HG02870 (cell line): ENCODE measurements around the gene PPM1D.
"Not testable (repeated sequence)": the region's sequence is repeated elsewhere in the genome, so short reads cannot be mapped to it uniquely, and the experiment has no call there.

ENCODE experiments used
- ATAC-seq: cut with Tn5 transposase; IDR thresholded peaks from one replicate; pipeline ENCODE4 v1.9.1; 2021; ENCODE audit warnings: mild to moderate bottlenecking, moderate library complexity; ENCODE audit not compliant: unreplicated experiment

Gene PPM1D

DNA sequence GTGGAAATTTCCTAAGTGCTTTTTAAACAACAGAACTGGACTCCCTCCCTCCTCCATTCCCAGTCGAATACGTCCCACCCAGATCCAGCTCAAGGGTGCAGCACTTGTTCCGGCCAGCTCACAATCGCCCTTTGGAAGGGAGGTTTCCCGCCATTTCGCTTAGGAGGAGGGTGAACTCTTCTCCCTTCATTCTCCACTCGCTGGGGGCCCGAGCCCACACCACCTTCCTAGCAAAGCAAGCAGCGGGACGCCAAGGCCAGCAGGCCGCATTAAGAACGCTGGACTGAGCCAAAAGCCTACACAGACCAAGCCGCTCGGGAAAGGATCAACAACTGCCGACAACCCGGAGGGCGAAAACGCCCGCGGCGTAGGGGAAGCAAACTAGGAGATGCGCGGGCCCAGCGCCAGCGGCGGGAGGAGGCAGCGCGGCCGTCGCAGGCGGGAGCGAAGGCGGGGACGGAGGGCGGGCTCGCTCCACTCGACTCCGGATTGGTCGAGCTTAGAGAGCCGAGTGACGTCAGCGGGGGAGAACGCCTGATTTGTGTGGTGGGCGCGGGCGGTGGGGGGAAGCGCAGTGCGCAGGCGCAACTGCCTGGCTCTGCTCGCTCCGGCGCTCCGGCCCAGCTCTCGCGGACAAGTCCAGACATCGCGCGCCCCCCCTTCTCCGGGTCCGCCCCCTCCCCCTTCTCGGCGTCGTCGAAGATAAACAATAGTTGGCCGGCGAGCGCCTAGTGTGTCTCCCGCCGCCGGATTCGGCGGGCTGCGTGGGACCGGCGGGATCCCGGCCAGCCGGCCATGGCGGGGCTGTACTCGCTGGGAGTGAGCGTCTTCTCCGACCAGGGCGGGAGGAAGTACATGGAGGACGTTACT is at the start of gene PPM1D:
Gene PPM1D (plus strand): TSS at position 574 of the 870 bp plus-strand sequence. CDS start 222 bp downstream, at position 796.
- ATAC-seq = peak; percentile 91

DNA sequence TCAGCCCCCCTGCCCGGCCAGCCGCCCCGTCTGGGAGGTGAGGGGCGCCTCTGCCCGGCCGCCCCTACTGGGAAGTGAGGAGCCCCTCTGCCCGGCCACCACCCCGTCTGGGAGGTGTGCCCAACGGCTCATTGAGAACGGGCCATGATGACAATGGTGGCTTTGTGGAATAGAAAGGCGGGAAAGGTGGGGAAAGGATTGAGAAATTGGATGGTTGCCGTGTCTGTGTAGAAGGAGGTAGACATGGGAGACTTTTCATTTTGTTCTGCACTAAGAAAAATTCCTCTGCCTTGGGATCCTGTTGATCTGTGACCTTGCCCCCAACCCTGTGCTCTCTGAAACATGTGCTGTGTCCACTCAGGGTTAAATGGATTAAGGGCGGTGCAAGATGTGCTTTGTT is 47.7 kb upstream of the PPM1D start:
- ATAC-seq = not testable (repeated sequence)

DNA sequence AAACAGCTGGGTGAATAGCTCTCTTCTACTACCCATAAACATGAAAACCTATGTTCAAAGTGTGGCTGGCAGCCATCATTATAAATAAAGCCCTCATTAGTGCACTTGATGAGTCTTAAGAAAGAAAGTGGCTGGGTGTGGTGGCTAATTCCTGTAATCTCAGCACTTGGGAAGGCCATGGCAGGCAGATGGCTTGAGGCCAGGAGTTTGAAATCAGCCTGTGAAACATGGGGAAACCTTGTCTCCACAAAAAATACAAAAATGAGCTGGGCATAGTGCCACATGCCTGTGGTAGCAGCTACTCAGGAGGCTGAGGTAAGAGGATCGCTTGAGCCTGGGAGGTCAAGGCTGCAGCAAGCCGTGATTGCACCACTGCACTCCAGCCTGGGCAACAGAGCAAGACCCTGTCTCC is 45.6 kb upstream of the PPM1D start:
- ATAC-seq = no peak

DNA sequence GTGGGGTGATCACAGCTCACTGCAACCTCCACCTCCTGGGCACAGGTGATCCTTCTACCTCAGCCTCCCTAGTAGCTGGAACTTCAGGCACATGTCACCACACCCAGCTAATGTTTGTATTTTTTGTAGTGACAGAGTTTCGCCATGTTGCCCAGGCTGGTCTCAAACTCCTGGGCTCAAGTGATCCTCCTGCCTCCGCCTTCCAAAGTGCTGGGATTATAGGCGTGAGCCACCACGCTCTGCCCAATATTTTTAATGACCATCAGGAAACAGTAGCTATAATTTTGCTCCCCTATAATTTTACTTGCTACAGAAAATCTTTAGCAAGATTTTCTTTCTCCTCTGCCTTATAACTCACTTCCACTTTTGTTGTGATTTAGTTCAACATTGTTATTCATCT is 44.2 kb upstream of the PPM1D start:
- ATAC-seq = no peak

DNA sequence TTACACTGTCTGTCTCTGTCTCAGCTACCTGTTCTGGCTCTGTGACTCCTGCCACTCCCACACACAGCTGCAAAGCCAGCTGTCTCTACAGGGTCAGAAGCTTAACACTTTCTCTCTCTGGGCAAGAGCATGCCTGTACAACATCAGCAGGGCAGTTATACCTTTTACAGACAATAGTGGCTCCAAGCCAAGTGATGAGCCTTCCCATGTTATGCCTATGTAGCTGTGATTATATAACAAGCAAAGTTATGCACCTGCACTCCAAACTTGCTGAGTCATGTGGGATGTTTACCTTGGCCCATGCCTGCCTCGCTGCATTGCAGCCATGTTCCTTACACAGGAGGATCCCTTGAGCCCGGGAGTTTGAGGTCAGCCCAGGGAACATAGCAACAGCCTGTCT is 42.2 kb upstream of the PPM1D start:
- ATAC-seq = no peak

DNA sequence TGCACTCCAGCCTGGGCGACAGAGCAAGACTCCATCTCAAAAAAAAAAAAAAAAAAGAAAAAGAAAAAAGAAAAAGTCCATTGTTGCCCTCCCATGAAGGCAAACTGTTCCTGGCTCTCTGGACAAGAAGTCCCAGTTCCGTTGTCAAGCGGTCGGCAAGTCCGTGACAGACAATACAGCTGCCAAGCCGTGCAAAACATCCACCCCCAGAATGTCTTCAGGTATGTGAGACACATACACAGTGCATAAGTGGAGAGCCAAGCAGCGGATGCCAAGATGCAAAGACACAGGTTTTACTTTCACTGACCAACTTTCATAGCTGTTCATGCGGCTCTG is 40.4 kb upstream of the PPM1D start:
- ATAC-seq = no peak

DNA sequence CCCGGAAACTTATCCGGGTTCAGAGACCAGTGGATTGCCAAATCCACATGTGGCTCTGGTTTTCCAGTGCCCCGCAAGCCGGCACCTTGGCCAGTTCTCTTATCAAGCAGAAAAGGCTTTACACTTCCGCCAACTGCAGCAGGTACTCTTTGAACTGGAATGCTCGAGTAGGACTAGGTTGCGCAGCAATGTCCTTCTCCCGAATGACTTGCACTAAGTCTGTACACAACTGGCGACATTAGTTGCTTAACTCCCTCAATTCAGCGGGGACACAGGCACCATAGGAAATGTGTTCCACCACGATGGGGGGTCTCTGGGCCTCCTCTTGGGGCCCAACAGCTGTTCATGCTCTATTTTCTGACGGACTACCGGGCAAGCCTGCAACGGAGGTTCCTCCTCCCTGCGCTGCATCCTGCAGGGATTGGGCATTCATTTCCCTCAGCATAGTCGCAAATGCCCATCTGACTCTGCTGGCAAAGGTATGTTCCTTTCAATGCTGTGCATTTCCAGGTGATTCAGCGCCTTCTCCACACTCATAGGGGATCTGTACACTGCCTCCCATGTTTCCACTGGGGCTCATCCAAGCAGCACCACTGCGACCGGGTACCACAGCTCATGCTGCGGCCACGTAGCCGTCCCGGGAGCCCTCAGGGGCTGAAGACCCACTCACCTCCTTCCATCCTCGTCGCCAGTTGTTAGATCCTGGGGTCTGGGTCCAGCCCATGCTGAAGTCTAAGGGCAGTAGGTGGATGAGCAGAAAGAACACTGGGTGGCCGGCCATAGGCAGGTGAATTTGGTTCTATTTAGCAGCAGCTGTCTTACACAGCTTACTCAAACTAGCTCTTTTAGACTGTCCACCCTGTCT is 39.8 kb upstream of the PPM1D start:
- no peak for ATAC-seq

DNA sequence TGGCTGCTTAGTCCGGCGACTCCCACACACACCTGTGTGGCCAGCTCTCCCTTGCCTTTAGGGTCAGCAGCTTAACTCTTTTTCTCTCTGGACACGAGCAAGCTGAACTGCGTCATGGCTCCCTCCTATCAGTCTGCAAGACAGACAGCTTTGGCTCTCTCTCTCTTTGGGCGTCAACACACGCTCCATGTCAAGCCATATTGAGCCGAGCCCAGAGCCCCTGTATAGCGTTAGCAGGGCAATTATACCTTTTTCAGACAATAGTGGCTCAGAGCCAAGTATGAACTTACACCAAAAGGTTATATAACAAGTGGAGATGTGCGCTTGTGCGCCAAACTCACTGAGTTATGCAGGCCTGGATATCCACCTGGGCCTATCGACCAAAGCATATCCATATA is 39.1 kb upstream of the PPM1D start:
- no peak for ATAC-seq

DNA sequence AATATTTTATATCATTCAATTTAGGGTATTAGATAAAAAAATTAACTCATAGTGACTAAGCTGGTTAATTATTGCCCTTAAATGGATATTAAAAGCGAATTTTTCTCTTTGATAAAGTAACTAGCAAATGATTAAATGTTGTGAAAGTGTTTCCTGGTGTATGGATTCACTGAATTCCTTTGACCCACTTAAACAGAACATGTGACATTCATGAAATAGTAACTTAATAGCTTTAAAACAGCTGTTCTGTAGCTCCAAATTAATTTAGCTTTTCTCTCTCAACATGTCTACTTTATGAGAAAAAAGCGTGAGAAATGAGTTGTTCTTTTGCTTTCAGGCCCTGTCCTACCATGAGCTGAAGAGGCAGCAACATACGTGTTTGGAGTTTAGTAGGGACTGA is 37.6 kb upstream of the PPM1D start:
- no peak for ATAC-seq

DNA sequence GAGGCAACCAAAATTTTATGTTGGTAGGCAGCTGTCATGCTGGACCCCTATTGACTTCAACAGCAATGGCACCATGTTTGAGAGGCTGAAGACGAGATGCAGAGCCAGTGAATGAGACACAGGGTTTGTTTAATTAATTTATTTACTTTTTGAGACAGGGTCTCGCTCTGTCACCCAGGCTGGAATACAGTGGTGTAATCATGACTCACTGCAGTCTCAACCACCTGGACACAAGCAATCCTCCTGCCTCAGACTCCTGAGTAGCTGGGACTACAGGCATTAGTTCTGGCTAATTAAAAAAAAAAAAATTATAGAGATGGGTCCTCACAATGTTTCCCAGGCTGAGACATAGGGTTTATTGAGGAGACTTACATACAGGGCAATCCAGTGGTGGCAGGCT is 36.2 kb upstream of the PPM1D start:
- ATAC-seq = no peak

DNA sequence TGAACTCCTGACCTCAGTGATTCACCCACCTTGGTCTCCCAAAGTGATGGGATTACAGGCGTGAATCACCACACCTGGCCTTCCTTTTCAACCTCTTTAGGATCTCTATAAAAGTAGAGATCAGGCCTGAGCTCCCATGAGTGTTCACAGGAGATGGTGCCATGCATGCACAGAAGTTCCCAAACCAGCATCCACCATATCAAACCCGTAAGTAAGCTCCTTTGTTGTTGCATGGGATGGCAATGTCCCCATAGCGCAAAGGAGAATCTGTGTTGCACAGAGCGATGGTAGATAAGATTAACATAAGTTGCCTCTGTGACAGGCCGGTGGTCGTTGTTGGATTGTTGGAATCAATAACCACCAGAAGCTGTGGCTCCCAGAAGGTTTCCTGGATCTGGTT is 34.8 kb upstream of the PPM1D start:
- no peak for ATAC-seq

DNA sequence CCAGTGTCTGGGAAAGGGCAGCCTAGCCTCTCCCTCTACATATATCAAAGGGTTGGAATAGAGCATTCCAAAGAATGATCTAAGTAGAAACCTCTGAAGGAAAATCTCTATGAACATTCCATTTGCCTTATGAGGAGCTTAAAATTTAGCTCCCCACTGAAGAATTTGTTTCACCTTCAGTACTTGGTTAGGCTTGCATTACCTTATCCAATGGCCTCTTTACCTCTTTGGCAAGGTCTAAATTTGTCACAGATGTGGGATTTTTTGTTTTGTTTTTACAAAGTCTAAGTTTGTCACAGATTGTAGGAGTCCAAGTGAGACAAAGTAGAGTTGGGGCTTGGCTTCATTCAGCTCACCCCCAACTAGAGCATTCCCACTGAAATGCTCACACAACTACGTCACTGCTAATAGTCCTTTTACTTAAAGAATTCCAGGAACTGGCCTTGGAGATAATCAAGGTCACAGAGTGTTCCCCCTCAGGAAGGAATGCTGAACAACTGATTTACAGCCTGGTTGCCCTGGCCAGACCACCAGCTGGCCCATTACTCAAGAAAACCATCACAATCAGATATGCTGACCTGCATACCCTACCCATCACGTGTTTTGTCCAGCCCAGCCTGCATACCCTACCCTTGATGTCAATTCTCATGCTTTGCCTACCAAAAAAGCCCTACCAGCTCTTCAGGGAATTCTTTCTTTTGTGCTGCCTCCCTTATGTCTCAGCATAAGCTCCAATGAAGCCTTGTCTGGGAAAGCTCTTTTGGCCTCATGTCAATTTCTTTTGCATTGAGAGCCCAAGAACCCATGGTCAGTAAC is 26.5 kb upstream of the PPM1D start:
- no peak for ATAC-seq

DNA sequence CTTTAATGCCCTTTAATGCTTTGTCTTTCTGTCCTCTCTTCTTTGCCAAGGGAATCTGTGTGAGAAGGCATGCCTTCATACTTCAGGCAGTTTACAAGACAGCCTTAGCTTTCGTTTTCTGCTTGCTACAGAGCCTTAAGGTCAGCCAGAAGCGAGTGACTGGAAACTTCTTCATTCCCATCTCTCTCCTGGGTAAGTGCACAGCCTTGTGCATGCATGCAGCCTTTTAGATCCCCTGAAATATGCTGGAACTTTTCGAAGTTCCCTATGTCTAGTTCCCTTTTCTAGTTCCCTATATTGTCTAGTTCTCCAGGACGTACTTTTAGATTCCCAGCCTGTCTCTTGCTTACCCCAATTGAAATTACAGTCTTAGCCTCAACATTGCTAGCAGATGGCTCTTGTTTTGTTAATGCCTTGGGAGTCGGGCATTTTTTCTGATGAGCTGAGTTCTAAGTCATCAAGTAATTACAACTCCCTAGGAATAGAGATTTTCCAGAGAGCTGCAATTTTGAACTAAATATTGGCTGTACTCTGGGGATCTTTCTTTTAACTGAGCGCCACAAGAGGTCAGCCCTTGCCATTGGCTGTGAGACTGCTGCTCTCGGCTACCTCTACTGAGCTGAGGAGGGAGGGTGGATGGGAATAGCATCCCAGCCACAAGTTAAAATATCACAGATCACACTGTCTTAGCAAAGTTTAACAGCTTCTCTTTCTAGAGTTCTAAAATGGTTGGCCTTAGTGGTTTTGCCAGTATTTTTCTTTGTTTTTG is 22.7 kb upstream of the PPM1D start:
- ATAC-seq = no peak

DNA sequence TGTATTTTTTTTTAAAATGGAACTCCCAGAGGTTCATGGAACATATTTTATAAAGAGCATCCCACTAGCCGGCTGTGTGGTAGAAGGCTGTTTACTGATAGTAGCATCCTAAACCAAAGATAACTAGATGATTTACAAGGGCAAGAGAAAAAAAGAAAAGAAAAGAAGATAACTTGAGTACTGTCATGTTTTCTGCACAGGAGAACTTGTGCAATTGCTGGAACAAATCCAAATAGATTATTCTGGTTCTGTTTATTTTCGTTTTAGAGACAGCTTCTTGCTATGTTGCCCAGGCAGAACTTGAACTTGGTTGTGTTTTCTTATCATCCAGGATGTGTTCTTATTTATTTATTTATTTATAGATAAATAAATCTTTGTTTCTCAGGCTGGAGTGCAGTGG is 20.9 kb upstream of the PPM1D start:
- no peak for ATAC-seq

DNA sequence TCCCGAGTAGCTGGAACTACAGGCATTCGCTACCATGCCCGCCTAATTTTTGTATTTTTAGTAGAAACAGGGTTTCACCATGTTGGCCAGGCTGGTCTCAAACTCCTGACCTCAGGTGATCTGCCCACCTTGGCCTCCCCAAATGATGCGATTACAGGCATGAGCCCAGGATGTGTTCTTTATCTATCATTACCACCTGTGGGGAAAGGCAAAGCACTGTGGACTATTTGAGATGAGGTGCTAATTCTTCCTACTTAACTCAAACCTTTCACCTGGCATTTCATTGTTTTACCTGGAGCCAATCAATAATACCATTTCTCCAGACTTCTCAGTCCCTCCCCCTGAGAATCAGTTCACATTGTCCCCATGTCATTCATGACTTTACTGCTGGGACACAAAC is 20.4 kb upstream of the PPM1D start:
- ATAC-seq = no peak

DNA sequence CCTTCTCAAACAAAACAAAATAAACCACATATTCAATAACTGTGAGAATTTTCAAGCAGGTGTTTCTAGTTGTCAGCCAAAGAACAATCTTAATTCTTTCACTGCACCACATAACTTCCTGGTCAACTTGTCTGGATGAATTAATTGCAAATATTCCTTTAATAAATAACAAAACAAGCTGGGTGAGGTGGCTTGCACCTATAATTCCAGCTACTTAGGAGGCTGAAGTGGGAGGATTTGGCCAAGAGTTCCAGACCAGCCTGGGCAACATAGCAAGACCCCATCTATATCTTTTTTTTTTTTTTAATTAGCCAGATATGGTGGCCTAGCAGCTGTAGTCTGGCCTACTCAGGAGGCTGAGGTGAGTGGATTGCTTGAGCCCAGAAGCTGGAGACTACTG is 17.0 kb upstream of the PPM1D start:
- ATAC-seq = no peak

DNA sequence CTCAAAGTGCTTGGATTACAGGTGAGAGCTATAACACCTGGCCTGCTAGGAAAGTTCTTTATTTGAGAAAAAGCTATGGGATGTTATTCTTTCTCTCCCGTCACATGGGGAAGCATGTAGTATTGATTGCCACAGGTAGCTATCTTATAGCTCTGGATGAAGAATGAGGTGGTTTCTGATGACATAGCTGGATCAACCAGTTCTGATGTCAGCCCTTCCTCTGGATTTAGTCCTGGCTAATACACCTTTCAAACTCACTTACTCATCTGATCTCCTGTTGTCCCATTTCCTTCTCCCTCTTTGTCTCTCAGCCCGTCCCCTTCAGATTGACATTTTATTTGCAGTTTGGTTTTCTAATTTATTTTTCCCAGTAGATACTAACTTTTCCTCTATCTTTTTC is 14.1 kb upstream of the PPM1D start:
- no peak for ATAC-seq

DNA sequence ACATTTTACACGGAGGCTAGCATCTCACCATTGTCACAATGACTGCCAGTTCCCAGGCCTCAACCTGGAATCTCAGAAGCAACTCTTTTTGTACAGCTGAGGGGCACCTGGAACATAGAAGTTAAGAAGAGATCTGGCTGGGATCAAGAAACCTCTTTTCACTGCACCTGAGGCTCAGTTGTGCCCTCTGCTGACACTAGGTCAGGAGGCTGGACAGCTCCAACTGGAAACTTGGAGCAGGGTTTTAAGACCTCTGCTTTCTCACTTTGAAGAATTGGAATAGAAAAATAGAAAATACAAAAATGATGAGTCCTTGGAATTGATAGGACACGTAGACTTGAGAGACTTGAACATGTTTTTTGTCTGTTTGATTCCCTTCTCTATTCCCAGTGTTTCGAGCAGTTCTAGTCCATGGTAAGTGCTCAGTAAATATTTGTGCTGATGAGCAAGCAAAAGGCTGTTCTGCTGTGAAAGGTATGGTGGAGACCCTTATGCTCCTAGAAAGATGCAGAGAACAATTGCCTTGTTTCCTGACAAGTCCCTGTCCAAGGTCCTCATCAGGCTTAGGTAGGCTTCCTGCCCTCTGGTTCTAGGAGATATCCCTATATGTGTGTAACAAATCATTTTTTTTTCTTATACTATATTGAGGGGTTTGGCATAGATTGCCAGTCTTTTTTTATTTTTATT is 13.6 kb upstream of the PPM1D start:
- no peak for ATAC-seq

DNA sequence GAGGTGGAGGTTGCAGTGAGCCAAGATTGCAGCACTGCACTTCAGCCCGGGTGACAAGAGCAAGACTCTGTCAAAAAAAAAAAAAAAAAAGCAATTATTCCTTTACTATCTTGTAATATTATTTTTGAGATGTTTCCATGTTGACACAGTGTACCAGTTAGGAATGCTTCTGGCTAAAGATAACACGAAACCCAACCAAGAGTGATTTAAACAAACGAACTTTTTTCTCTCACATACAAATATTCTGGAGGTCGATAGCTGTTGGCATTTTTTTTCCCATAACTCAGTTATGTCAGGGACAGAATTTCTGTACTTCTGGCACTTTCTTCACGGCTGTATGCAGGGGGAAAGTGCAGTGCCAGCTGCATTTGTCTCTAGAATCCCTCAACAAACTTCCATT is 9.9 kb upstream of the PPM1D start:
- ATAC-seq = no peak

DNA sequence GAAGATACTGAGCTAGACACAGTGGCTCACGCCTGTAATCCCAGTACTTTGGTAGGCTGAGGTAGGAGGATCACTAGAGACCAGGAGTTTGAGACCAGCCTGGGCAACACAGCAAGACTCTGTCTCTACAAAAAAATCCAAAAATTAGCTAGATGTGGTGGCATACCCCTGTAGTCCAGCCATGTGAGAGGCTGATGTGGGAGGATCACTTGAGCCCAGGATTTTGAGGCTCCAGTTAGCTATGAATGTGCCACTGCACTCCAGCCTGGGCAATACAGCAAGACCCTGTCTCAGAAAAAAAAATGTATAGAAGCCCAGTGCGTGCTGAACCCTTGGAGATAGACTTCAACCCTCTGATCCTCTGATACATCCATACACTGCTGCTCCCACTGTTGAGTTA is 7.2 kb upstream of the PPM1D start:
- ATAC-seq = no peak
